K562 (cell line): ENCODE results near the gene LEAP2. TPM values are rescaled to one million over a fixed set of nuclear protein-coding genes. Genes with fewer than 3 reads are reported as not detected.

Experiments used
- ATAC-seq: fragments of 200-7000 bp; cut with Tn5 transposase; 3 replicates; pipeline ENCODE4 v1.9.1; 2020; ENCODE audit warnings: moderate library complexity
- BruUV-seq: library from RNA; stranded (reverse); fragments of 400-500 nt; replicated peaks from 2 replicates; lab custom pipeline; 2021; lab: Mats Ljungman, UMichigan
- CTCF ChIA-PET: fragments of 300-600 bp; formaldehyde crosslinking; extraction: SDS; loops from one replicate; lab custom pipeline; 2021; ENCODE audit warnings: low intra/inter-chr PET ratio; lab: Yijun Ruan, JAX
- POLR2A ChIA-PET: fragments of 300-600, 350-650 bp; sonication (Branson Sonifier 250); formaldehyde crosslinking; extraction: SDS; loops from one replicate; lab custom pipeline; 2021; ENCODE audit warnings: antibody characterized with exemption, inconsistent platforms; lab: Yijun Ruan, JAX
- DNase-seq, 4 experiments: peaks; one replicate each; pipeline versions ENCODE4 v3.0.0 to v3.0.0-alpha.2; 2011 to 2018; ENCODE audit warnings: low spot score in 3 of 4, mixed read lengths in 3 of 4; ENCODE audit errors: extremely low read depth in 1 of 4
- FAIRE-seq: peaks from 2 replicates; lab custom pipeline; 2011; peaks lifted over from hg19 to GRCh38; lab: Jason Lieb, UNC
- H2AFZ ChIP-seq: 2 replicates; pipeline ENCODE4 v1.6.0; 2011; ENCODE audit warnings: low read depth, low read length, control low read depth, inconsistent platforms
- H3K27ac ChIP-seq: fragments of 200-600 bp; 3 replicates; pipeline ENCODE4 v1.8.0; 2011; ENCODE audit warnings: low read depth, mild to moderate bottlenecking, control low read depth, inconsistent platforms, low read length, moderate library complexity, mixed read lengths; ENCODE audit errors: extremely low read depth
- H3K27me3 ChIP-seq, 2 experiments: fragments of 300-600 bp in 1 of 2; 2 replicates in 1 of 2; 3 replicates in 1 of 2; pipeline versions ENCODE4 v1.6.0 to v1.8.0; 2011; ENCODE audit warnings: inconsistent platforms in 2 of 2, low read length in 2 of 2, mild to moderate bottlenecking in 1 of 2, mixed read lengths in 1 of 2, moderate library complexity in 1 of 2; ENCODE audit not compliant: control insufficient read depth in 2 of 2, insufficient read depth in 2 of 2
- H3K36me3 ChIP-seq: fragments of 300-600 bp; 3 replicates; pipeline ENCODE4 v1.8.0; 2011; ENCODE audit warnings: mild to moderate bottlenecking, low read length, inconsistent platforms; ENCODE audit not compliant: control insufficient read depth, insufficient read depth
- H3K4me1 ChIP-seq, 2 experiments: fragments of 200-600 bp in 1 of 2; replicated peaks in 1 of 2; 2 replicates in 1 of 2; 3 replicates in 1 of 2; pipeline versions ENCODE4 v1.5.1 to v1.8.0; 2011; ENCODE audit warnings: inconsistent platforms in 2 of 2, low read length in 2 of 2, mild to moderate bottlenecking in 1 of 2, mixed read lengths in 1 of 2, moderate library complexity in 1 of 2; ENCODE audit not compliant: control insufficient read depth in 2 of 2, insufficient read depth in 2 of 2
- H3K4me2 ChIP-seq: 2 replicates; pipeline ENCODE4 v1.6.1; 2011; ENCODE audit warnings: low read length, control low read depth, inconsistent platforms, mixed read lengths; ENCODE audit not compliant: insufficient read depth
- H3K4me3 ChIP-seq: fragments of 200-600 bp; sonication (generic), shearing (Covaris generic); 2 replicates; pipeline ENCODE4 v1.5.1; 2016; ENCODE audit warnings: control low read depth, inconsistent platforms
- H3K79me2 ChIP-seq: fragments of 200-600 bp; 3 replicates; pipeline ENCODE4 v1.8.0; 2011; ENCODE audit warnings: low read length, inconsistent platforms; ENCODE audit not compliant: control insufficient read depth, insufficient read depth
- H3K9ac ChIP-seq, 2 experiments: 2 replicates each; pipeline versions ENCODE4 v1.6.0 to v1.6.1; 2011; ENCODE audit warnings: low read depth in 2 of 2, low read length in 2 of 2, control low read depth in 1 of 2, inconsistent platforms in 1 of 2, mild to moderate bottlenecking in 1 of 2, mixed read lengths in 1 of 2; ENCODE audit not compliant: insufficient read depth in 1 of 2
- H3K9me1 ChIP-seq: one replicate; pipeline ENCODE4 v1.6.0; 2011; ENCODE audit warnings: inconsistent platforms, mild to moderate bottlenecking, low read length, moderate library complexity; ENCODE audit not compliant: control insufficient read depth, insufficient read depth
- H3K9me3 ChIP-seq: replicated peaks from 2 replicates; pipeline ENCODE4 v1.5.1; 2011; ENCODE audit warnings: low read depth, low read length, inconsistent platforms; ENCODE audit not compliant: control insufficient read depth, insufficient read depth
- H4K20me1 ChIP-seq: replicated peaks from 2 replicates; pipeline ENCODE4 v1.6.1; 2011; ENCODE audit warnings: low read length, inconsistent platforms, mixed read lengths; ENCODE audit not compliant: control insufficient read depth, insufficient read depth
- CBX1 ChIP-seq: sonication (generic); IDR thresholded peaks from 2 replicates; pipeline ENCODE4 v1.6.1; 2016; ENCODE audit warnings: antibody characterized with exemption, low read depth, mild to moderate bottlenecking
- CEBPG ChIP-seq, 3 experiments: fragments of 200-800 bp in 1 of 3; sonication (Bioruptor generic) in 1 of 3; sonication (generic) in 1 of 3; formaldehyde crosslinking in 1 of 3; IDR thresholded peaks in 2 of 3; conservative IDR thresholded peaks in 1 of 3; 2 replicates each; pipeline versions ENCODE4 v1.6.1 to v1.8.0; 2016 to 2022; ENCODE audit warnings: missing compliant biosample characterization in 2 of 3, missing genetic modification characterization in 2 of 3, mild to moderate bottlenecking in 1 of 3, missing genetic modification reagents in 1 of 3
- E2F4 ChIP-seq: sonication (generic); formaldehyde crosslinking; IDR thresholded peaks from 2 replicates; pipeline ENCODE4 v1.8.0; 2022; ENCODE audit warnings: mild to moderate bottlenecking, low read depth, missing genetic modification reagents
- ELF1 ChIP-seq: fragments of 200-800 bp; sonication (Bioruptor generic); IDR thresholded peaks from 2 replicates; pipeline ENCODE4 v1.6.1; 2016; ENCODE audit warnings: missing genetic modification characterization, missing compliant biosample characterization
- HOMEZ ChIP-seq: fragments of 250-450 bp; sonication (Bioruptor Pico); IDR thresholded peaks from 2 replicates; pipeline ENCODE4 v1.4.0; 2020; ENCODE audit warnings: mild to moderate bottlenecking, moderate library complexity
- LARP7 ChIP-seq: fragments of 450-650 bp; IDR thresholded peaks from 2 replicates; pipeline ENCODE4 v1.6.1; 2016
- LEF1 ChIP-seq: fragments of 450-650 bp; IDR thresholded peaks from 2 replicates; pipeline ENCODE4 v1.6.1; 2016; ENCODE audit warnings: mild to moderate bottlenecking
- MEF2A ChIP-seq: IDR thresholded peaks from 2 replicates; pipeline ENCODE4 v1.6.1; 2011; ENCODE audit warnings: low read depth, mild to moderate bottlenecking, low read length, moderate library complexity; ENCODE audit not compliant: control insufficient read depth
- PML ChIP-seq: IDR thresholded peaks from 2 replicates; pipeline ENCODE4 v1.6.1; 2012; ENCODE audit warnings: low read length, inconsistent platforms
- THRA ChIP-seq: fragments of 450-650 bp; IDR thresholded peaks from 2 replicates; pipeline ENCODE4 v1.6.1; 2017; ENCODE audit warnings: mild to moderate bottlenecking, moderate library complexity
- XRCC4 ChIP-seq: IDR thresholded peaks from one replicate; pipeline ENCODE4 v1.6.1; 2011; ENCODE audit not compliant: insufficient read depth, insufficient read length; ENCODE audit errors: extremely low read depth
- ZNF134 ChIP-seq: fragments of 250-450 bp; sonication (Bioruptor Pico); conservative IDR thresholded peaks from 2 replicates; pipeline ENCODE4 v1.4.0; 2020
- WGBS: fragments of 100-300 bp; shearing (Covaris generic); methylation state at CpG from one replicate; pipeline ENCODE4 v1.1.6; 2016; ENCODE audit warnings: low coverage, mixed read lengths; ENCODE audit not compliant: insufficient coverage; ENCODE audit errors: missing lambda C conversion rate; 5-methylcytosine and 5-hydroxymethylcytosine counted together
- in situ Hi-C: fragments of 300-500 bp; cut with MboI; formaldehyde crosslinking; loops from 4 replicates; pipeline ENCODE4 v1.15.0; 2018; ENCODE audit warnings: inconsistent platforms, mixed read lengths
- intact Hi-C: fragments of 100-400 bp; cut with micrococcal nuclease; formaldehyde crosslinking; loops from 2 replicates; pipeline ENCODE4 v1.14.2; 2022
- polyA plus RNA-seq, 8 experiments: library from polyadenylated mRNA; depleted of rRNA in 4 of 8; stranded (reverse) in 5 of 8; unstranded in 3 of 8; fragments of >200 nt; fragmentation: Nextera tagmentation in 2 of 8; fragmentation: Illumina TruSeq in 1 of 8; extraction: Ambion mirVana in 2 of 8; extraction: Trizol in 1 of 8; gene quantifications; 2 replicates each; pipeline versions ENCODE4 v1.2.1 to v1.2.3, GENCODE V29; 2011 to 2014; ENCODE audit warnings: inconsistent platforms in 1 of 8, missing spikeins in 1 of 8
- total RNA-seq, 7 experiments: library from RNA; depleted of rRNA in 6 of 7; stranded (reverse); fragments of >200 nt in 6 of 7; fragmentation: Illumina TruSeq in 2 of 7; extraction: Trizol in 2 of 7; gene quantifications; 2 replicates each; pipeline versions ENCODE4 v1.2.1 to v1.2.3, GENCODE V29; 2011 to 2021; ENCODE audit warnings: low replicate concordance in 1 of 7

The LEAP2 gene
- total and polyA plus RNA-seq, 9 of the 15 experiments (the other 6 are each of a cell fraction or from before 2014, with no cell fraction given), result 1.1 to 5.6 (median 2.5) TPM

GRCh38 chr5:132838516-132839282, 34.8 kb upstream of the LEAP2 start:
- POLR2A ChIA-PET, result interaction anchor here (0.7 to 1.6 kb wide), 4 partner anchors 8 to 29 kb away, joined by 3 to 8 read pairs (median 5); partner anchors contain the start of gene SHROOM1
- no peak for TF ChIP-seq MEF2A
- TF ChIP-seq XRCC4, result no peak
- TF ChIP-seq PML, result no peak
- no peak for TF ChIP-seq ZNF134 (CRISPR knock-in tag)
- TF ChIP-seq E2F4, result no peak
- no peak for TF ChIP-seq CEBPG (CRISPR knock-in tag; IDR thresholded peaks at IDR 0.05)
- no peak for TF ChIP-seq CEBPG (tag; conservative IDR thresholded peaks at IDR 0.05 in 1 of 2, IDR thresholded peaks at IDR 0.05 in 1 of 2)
- TF ChIP-seq CBX1, result no peak
- no peak for TF ChIP-seq THRA
- no peak for TF ChIP-seq LARP7
- TF ChIP-seq ELF1 (tag), result no peak
- no peak for TF ChIP-seq LEF1
- no peak for TF ChIP-seq HOMEZ (CRISPR knock-in tag)
- CTCF ChIA-PET, result no interaction called here
- in situ Hi-C loops (no loop called here), intact Hi-C loops (no loop called here)
- no peaks in the 10 kb centered on the region for H3K9me1 ChIP-seq
- H3K79me2 ChIP-seq, result no peaks in the 10 kb centered on the region
- no peaks in the 10 kb centered on the region for H3K27me3 ChIP-seq
- no peak overlapping the region for H3K4me2 ChIP-seq
- H3K9ac ChIP-seq, result no peak overlapping the region
- WGBS, result 36% methylated on average over 3 of the region's 3 CpGs
- ATAC-seq (no peak), DNase-seq (no peak), FAIRE-seq (no peak)
- H3K9me3 ChIP-seq, result no peaks in the 10 kb centered on the region
- peak overlapping the region; percentile 49; the same call in 1 of the 2 replicates for H2AFZ ChIP-seq
- BruUV-seq, result no TSS peak
- H3K4me1 ChIP-seq, result peaks cover 0 to 19% of the 10 kb centered on the region in 2 experiments; a peak in 3 of 5 replicates
- H3K27ac ChIP-seq, result no peak overlapping the region
- no peaks in the 10 kb centered on the region for H4K20me1 ChIP-seq
- no peaks in the 10 kb centered on the region for H3K36me3 ChIP-seq
- H3K4me3 ChIP-seq, result no peak overlapping the region
